Keratinocyte (primary cell): Measurements from ENCODE around the gene OR8D4.

Experiments
- CTCF ChIP-seq, 3 experiments: IDR thresholded peaks in 1 of 3; conservative IDR thresholded peaks in 1 of 3; optimal IDR thresholded peaks in 1 of 3; 2 replicates in 2 of 3; 3 replicates in 1 of 3; pipeline versions ENCODE3 to v1.5.1; 2011; ENCODE audit warnings: low read length in 3 of 3, mild to moderate bottlenecking in 3 of 3, moderate library complexity in 2 of 3, control low read depth in 1 of 3, inconsistent platforms in 1 of 3; ENCODE audit not compliant: insufficient read depth in 2 of 3; ENCODE audit errors: extremely low read depth in 1 of 3
- EZH2 ChIP-seq: IDR thresholded peaks from one replicate; pipeline ENCODE4 v1.6.1; 2012; ENCODE audit warnings: inconsistent platforms, mild to moderate bottlenecking, low read length, moderate library complexity

GRCh38 chr11:123943738-123944137 lies 41.8 kb downstream of the OR8D4 start, which contains the start of gene OR6T1:
- TF ChIP-seq CTCF (optimal IDR thresholded peaks at IDR 0.05 in 1 of 3, IDR thresholded peaks at IDR 0.05 in 1 of 3, conservative IDR thresholded peaks at IDR 0.05 in 1 of 3; ENCODE audit: extremely low read depth in 1 of 3, insufficient read depth in 2 of 3, low read length in 3 of 3) (no peak), EZH2 (no peak)
